ENCODE measurements around the gene STPG2. TPM values are rescaled to one million over a fixed set of nuclear protein-coding genes. Genes with fewer than 3 reads are reported as not detected.
"Not testable (repeated sequence)": the region's sequence is repeated elsewhere in the genome, so short reads cannot be mapped to it uniquely, and the experiment has no call there.

Gene STPG2
- total RNA-seq, 4 donors from 2014 or later = 0.79 to 1.2 TPM; not detected in 2

- Histone ChIP-seq H3K27me3 (no peaks in the 10 kb centered on the region), H3K4me1 (no peaks in the 10 kb centered on the region), H3K4me3 (no peak overlapping the region), H3K9me3 (no peaks in the 10 kb centered on the region), H3K27ac (no peak overlapping the region), H3K36me3 (no peaks in the 10 kb centered on the region)
- no peak for DNase-seq
- TF ChIP-seq EP300 (IDR thresholded peaks at IDR 0.05; ENCODE audit: low read depth) (no peak), CTCF (IDR thresholded peaks at IDR 0.05) (no peak), POLR2AphosphoS5 (IDR thresholded peaks at IDR 0.05) (no peak), POLR2A (IDR thresholded peaks at IDR 0.05) (no peak)
- in situ Hi-C loops (cut with MboI; ENCODE audit: low pct_ligation_motif_present in 1 of 4, low pct_unique_long_range_greater_than_20kb in 1 of 4, low sequenced_read_pairs in 3 of 4) = no loop called here
- 50 to 64% methylated on average over 4 of the region's 4 CpGs for WGBS, 2 donors (ENCODE audit: low coverage in 1 of 2)
- intact Hi-C loops (cut with DNase I; ENCODE audit: low total_unique reads) = no loop called here
These were observed 231.1 kb downstream of the STPG2 start for GRCh38 chr4:97912156-97912555.

DNA sequence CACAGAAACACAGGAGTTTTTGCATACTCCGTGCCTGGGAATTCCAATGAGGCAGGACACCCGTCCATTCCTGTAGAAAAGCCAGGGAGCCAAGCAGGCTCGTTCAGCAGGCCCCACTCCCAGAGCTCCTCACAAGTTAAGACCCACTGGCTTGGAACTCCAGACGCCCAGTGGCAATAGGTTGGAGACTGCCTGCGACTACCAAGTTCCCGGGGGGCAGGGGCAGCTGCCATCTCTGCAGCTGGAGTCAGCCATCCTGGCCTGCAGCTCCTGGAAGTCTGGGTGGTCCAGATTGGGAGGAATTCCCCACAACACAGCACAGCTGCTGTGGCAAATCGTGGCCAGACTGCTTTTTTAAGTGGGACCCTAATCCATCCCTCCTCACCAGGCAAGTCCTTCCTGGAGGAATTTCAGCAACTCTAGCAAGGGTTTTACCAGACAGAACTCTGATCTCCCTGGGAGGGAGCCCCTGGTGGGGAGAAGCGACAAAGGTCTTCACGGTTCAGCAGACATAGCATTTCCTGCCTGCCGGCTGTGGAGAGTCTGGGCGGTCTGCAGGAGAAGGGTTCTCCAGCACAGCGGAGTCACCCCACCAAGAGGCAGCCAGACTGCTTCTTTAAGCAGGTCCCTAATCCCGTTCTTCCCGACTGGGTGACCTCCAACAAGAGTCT is 231.9 kb downstream of the STPG2 start:
- Histone ChIP-seq H3K27ac (no peak overlapping the region), H3K4me1 (no peaks in the 10 kb centered on the region), H3K9me3 (no peaks in the 10 kb centered on the region), H3K36me3 (no peaks in the 10 kb centered on the region), H3K4me3 (no peak overlapping the region), H3K27me3 (no peaks in the 10 kb centered on the region)
- intact Hi-C loops (cut with DNase I; ENCODE audit: low total_unique reads) = no loop called here
- WGBS, 2 donors (ENCODE audit: low coverage in 1 of 2) = 73% methylated on average over 13 of the region's 14 CpGs; no CpG with 5 or more reads in 1 of the 2 donors
- in situ Hi-C loops (cut with MboI; ENCODE audit: low pct_ligation_motif_present in 1 of 4, low pct_unique_long_range_greater_than_20kb in 1 of 4, low sequenced_read_pairs in 3 of 4) = no loop called here
- TF ChIP-seq EP300 (IDR thresholded peaks at IDR 0.05; ENCODE audit: low read depth) (no peak), POLR2AphosphoS5 (IDR thresholded peaks at IDR 0.05) (no peak), CTCF (IDR thresholded peaks at IDR 0.05) (no peak), POLR2A (IDR thresholded peaks at IDR 0.05) (no peak)
- no peak for DNase-seq

DNA sequence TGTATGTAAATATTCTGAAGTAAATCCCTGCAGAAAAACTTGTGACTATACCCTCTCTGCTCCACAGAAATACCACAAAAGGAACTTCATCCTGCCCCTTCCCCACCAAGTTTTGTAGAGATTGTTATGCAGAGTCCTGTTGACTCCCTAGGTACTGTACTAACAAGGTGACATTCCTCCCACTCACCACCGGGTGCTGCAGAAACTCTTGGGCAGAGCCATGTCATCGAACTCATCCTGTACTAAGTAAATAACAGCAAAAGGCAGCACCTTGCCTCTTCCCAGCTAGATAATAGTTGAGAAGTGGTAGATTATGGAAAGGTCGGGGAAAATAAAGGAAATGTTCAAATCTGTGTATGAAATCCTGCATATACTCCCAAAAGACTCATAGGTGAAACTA is 233.3 kb downstream of the STPG2 start:
- in situ Hi-C loops (cut with MboI; ENCODE audit: low pct_ligation_motif_present in 1 of 4, low pct_unique_long_range_greater_than_20kb in 1 of 4, low sequenced_read_pairs in 3 of 4) (no loop called here), intact Hi-C loops (cut with DNase I; ENCODE audit: low total_unique reads) (no loop called here)
- no peaks in the 10 kb centered on the region for H3K9me3 ChIP-seq
- no peak overlapping the region for H3K27ac ChIP-seq
- no peaks in the 10 kb centered on the region for H3K4me1 ChIP-seq
- no peak for DNase-seq
- H3K4me3 ChIP-seq = no peak overlapping the region
- H3K36me3 ChIP-seq = no peaks in the 10 kb centered on the region
- no peaks in the 10 kb centered on the region for H3K27me3 ChIP-seq
- 45 to 100% methylated on average over 1 to 3 of the region's 3 CpGs for WGBS, 2 donors (ENCODE audit: low coverage in 1 of 2)
- no peak for TF ChIP-seq EP300 (IDR thresholded peaks at IDR 0.05; ENCODE audit: low read depth)
- TF ChIP-seq CTCF (IDR thresholded peaks at IDR 0.05) = no peak

GRCh38 chr4:97903436-97904189 is 239.7 kb downstream of the STPG2 start:
- H3K9me3 ChIP-seq; H3K4me3 ChIP-seq; in situ Hi-C loops (cut with MboI; ENCODE audit: low pct_ligation_motif_present in 1 of 4, low pct_unique_long_range_greater_than_20kb in 1 of 4, low sequenced_read_pairs in 3 of 4); H3K27ac ChIP-seq; intact Hi-C loops (cut with DNase I; ENCODE audit: low total_unique reads); DNase-seq; H3K27me3 ChIP-seq; H3K36me3 ChIP-seq; H3K4me1 ChIP-seq: not testable (repeated sequence)
- 88 to 96% methylated on average over 5 to 23 of the region's 23 CpGs for WGBS, 2 donors (ENCODE audit: low coverage in 1 of 2)

Data from transverse colon (tissue), 4 donors.